Measurements from ENCODE around the gene NMBR. TPM values are rescaled to one million over a fixed set of nuclear protein-coding genes. Genes with fewer than 3 reads are reported as not detected.
A peak's percentile ranks its signal among the peaks of the same experiment; 100 is the strongest.

Gene NMBR
- total RNA-seq, 1 experiment from 2014 or later, result not detected

DNA sequence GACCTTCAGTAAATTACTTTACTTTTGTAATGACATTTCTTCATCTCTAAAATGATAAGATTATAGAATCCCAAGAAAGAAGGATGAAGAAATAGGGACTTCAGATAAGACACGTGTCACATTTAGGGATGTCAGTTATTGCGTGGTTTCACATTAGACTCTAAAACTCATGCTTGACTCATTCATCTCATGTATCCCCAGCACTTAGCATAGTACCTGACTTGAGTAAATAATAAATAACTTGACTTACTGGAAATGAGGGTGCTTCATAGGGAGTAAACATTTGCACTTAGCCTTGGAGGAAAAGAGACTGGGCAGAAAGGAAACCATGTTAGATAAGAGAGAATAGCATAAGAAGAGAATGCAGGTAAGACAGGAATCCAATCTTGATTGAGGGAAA lies 37.4 kb upstream of the NMBR start:
- H3K27ac Mint-ChIP-seq, result peak overlapping the region in 1 of 3 experiments; percentile 3; a peak in 1 of 7 replicates
- Histone ChIP-seq H2AFZ (ENCODE audit: low read length) (no peak overlapping the region), H4K8ac (replicated peaks; ENCODE audit: insufficient read length, low read depth, low read length) (no peak overlapping the region), H2BK5ac (ENCODE audit: insufficient read length, low read length) (no peak overlapping the region), H3K14ac (ENCODE audit: insufficient read depth, low read length) (no peak overlapping the region), H3K23ac (ENCODE audit: insufficient read length, low read depth, low read length) (no peak overlapping the region), H3K79me2 (ENCODE audit: insufficient read depth, low read length) (no peaks in the 10 kb centered on the region), H4K5ac (ENCODE audit: insufficient read length, low read depth, low read length) (no peak overlapping the region), H4K20me1 (ENCODE audit: control insufficient read depth, insufficient read depth, insufficient read length) (no peaks in the 10 kb centered on the region), H3K27me3 (ENCODE audit: insufficient read depth, low read length) (no peaks in the 10 kb centered on the region), H3K79me1 (ENCODE audit: insufficient read depth, low read depth, low read length, poor library complexity, severe bottlenecking) (peaks cover 2% of the 10 kb centered on the region), H4K91ac (ENCODE audit: insufficient read length, low read depth, low read length) (no peak overlapping the region), H3K27ac (ENCODE audit: insufficient read length, low read depth, low read length) (no peak overlapping the region), H3T11ph (ENCODE audit: low read length) (no peak overlapping the region), H3K23me2 (ENCODE audit: insufficient read length, low read depth, low read length, poor library complexity, severe bottlenecking) (no peaks in the 10 kb centered on the region), H2AK5ac (ENCODE audit: insufficient read length, low read length) (no peak overlapping the region), H3K4ac (ENCODE audit: low read depth, low read length) (no peak overlapping the region), H3K4me1 (ENCODE audit: insufficient read depth, low read length) (no peaks in the 10 kb centered on the region), H3K56ac (ENCODE audit: insufficient read length, low read depth, low read length) (no peak overlapping the region), H2BK120ac (ENCODE audit: low read depth, low read length, poor library complexity, severe bottlenecking) (no peak overlapping the region), H3K4me2 (ENCODE audit: insufficient read depth, insufficient read length, low read length) (no peak overlapping the region), H2BK15ac (ENCODE audit: low read depth, low read length) (no peak overlapping the region), H2BK12ac (ENCODE audit: insufficient read length, low read depth, low read length) (no peak overlapping the region), H2BK20ac (ENCODE audit: low read depth, low read length, poor library complexity, severe bottlenecking) (no peak overlapping the region), H3K18ac (ENCODE audit: insufficient read length, low read depth, low read length) (no peak overlapping the region), H3K9ac (ENCODE audit: extremely low read depth, insufficient read length, low read length) (no peak overlapping the region), H3K9me3 (ENCODE audit: control insufficient read depth, low read depth, low read length) (no peaks in the 10 kb centered on the region)
- no CpG with 5 or more reads among the region's 2 CpGs for WGBS (ENCODE audit: extremely low coverage, insufficient read length, low lambda C conversion rate)
- no peak overlapping the region for H3K4me3 Mint-ChIP-seq
- TF ChIP-seq, protein P1, sequence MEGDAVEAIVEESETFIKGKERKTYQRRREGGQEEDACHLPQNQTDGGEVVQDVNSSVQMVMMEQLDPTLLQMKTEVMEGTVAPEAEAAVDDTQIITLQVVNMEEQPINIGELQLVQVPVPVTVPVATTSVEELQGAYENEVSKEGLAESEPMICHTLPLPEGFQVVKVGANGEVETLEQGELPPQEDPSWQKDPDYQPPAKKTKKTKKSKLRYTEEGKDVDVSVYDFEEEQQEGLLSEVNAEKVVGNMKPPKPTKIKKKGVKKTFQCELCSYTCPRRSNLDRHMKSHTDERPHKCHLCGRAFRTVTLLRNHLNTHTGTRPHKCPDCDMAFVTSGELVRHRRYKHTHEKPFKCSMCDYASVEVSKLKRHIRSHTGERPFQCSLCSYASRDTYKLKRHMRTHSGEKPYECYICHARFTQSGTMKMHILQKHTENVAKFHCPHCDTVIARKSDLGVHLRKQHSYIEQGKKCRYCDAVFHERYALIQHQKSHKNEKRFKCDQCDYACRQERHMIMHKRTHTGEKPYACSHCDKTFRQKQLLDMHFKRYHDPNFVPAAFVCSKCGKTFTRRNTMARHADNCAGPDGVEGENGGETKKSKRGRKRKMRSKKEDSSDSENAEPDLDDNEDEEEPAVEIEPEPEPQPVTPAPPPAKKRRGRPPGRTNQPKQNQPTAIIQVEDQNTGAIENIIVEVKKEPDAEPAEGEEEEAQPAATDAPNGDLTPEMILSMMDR (conservative IDR thresholded peaks at IDR 0.05), result no peak
- H3K27me3 Mint-ChIP-seq (ENCODE audit: low read depth), result no peaks in the 10 kb centered on the region
- no peak for DNase-seq
- peaks cover 0 to 4% (median 0%) of the 10 kb centered on the region in 3 experiments; a peak in 2 of 7 replicates for H3K36me3 Mint-ChIP-seq (ENCODE audit: insufficient read depth in 1 of 3, low read depth in 3 of 3)
- no peaks in the 10 kb centered on the region for H3K9me3 Mint-ChIP-seq
- no peaks in the 10 kb centered on the region for H3K4me1 Mint-ChIP-seq

Measured in H9 (cell line).